DND-41 (cell line): ENCODE measurements around the gene GAN.
"Not testable (repeated sequence)": the region's sequence is repeated elsewhere in the genome, so short reads cannot be mapped to it uniquely, and the experiment has no call there.

Source experiments
- ATAC-seq: fragments of 200-7000 bp; cut with Tn5 transposase; 3 replicates; pipeline ENCODE4 v1.9.1; 2021; ENCODE audit warnings: low read depth; ENCODE audit not compliant: insufficient read depth
- DNase-seq: peaks from one replicate; pipeline ENCODE4 v3.0.0-alpha.2; 2020
- H2AFZ ChIP-seq: 2 replicates; pipeline ENCODE4 v1.6.0; 2012; ENCODE audit warnings: low read depth, low read length
- H3K27ac ChIP-seq: 2 replicates; pipeline ENCODE4 v1.5.1; 2012; ENCODE audit warnings: low read length, inconsistent platforms
- H3K27me3 ChIP-seq: fragments of 200-600 bp; sonication (generic); 2 replicates; pipeline ENCODE4 v1.6.0; 2012; ENCODE audit warnings: low read length, mild to moderate bottlenecking, inconsistent platforms; ENCODE audit not compliant: insufficient read depth, poor library complexity
- H3K36me3 ChIP-seq: 2 replicates; pipeline ENCODE4 v1.5.1; 2012; ENCODE audit warnings: low read length, inconsistent platforms; ENCODE audit not compliant: insufficient read depth
- H3K4me1 ChIP-seq: 2 replicates; pipeline ENCODE4 v1.5.1; 2012; ENCODE audit warnings: mild to moderate bottlenecking, low read length; ENCODE audit not compliant: insufficient read depth
- H3K4me2 ChIP-seq: 2 replicates; pipeline ENCODE4 v1.6.0; 2012; ENCODE audit warnings: mild to moderate bottlenecking, moderate library complexity, low read length, inconsistent platforms; ENCODE audit not compliant: insufficient read depth
- H3K4me3 ChIP-seq, 2 experiments: fragments of 200-600 bp in 1 of 2; shearing (Covaris generic) in 1 of 2; 2 replicates each; pipeline ENCODE4 v1.5.1; 2012 to 2016; ENCODE audit warnings: inconsistent platforms in 2 of 2, low read length in 2 of 2, mild to moderate bottlenecking in 2 of 2, low read depth in 1 of 2, moderate library complexity in 1 of 2
- H3K79me2 ChIP-seq: 2 replicates; pipeline ENCODE4 v1.6.0; 2012; ENCODE audit warnings: low read length, inconsistent platforms; ENCODE audit not compliant: insufficient read depth
- H3K9ac ChIP-seq: 2 replicates; pipeline ENCODE4 v1.6.0; 2012; ENCODE audit warnings: low read depth, mild to moderate bottlenecking, inconsistent platforms, low read length, moderate library complexity
- H3K9me3 ChIP-seq: 2 replicates; pipeline ENCODE4 v1.5.1; 2012; ENCODE audit warnings: low read length, moderate library complexity, mild to moderate bottlenecking, inconsistent platforms; ENCODE audit not compliant: insufficient read depth, severe bottlenecking
- H4K20me1 ChIP-seq: 2 replicates; pipeline ENCODE4 v1.6.0; 2012; ENCODE audit warnings: low read length; ENCODE audit not compliant: insufficient read depth
- EZH2 ChIP-seq: IDR thresholded peaks from 3 replicates; pipeline ENCODE4 v1.6.1; 2012; ENCODE audit warnings: borderline replicate concordance, low read depth, mild to moderate bottlenecking, moderate library complexity, low read length, inconsistent platforms; ENCODE audit not compliant: severe bottlenecking
- TF ChIP-seq, protein P1 (sequence below): IDR thresholded peaks from 2 replicates; pipeline ENCODE4 v1.5.1; 2012; ENCODE audit warnings: borderline replicate concordance, low read length, moderate library complexity, mild to moderate bottlenecking; ENCODE audit not compliant: poor library complexity, severe bottlenecking; ENCODE audit errors: extremely low read depth

GAN gene

GRCh38 chr16:81403601-81404391 lies 89.0 kb downstream of the GAN start:
- no peaks in the 10 kb centered on the region for H3K79me2 ChIP-seq
- H3K4me3 ChIP-seq: peak overlapping the region in 1 of 2 experiments; percentile 50; a peak in 2 of 4 replicates
- DNase-seq (peak; percentile 80), ATAC-seq (peak; percentile 96)
- peaks cover 13% of the 10 kb centered on the region for H3K4me1 ChIP-seq
- no peaks in the 10 kb centered on the region for H3K27me3 ChIP-seq
- H3K9me3 ChIP-seq: no peaks in the 10 kb centered on the region
- peak overlapping the region; percentile 62 for H2AFZ ChIP-seq
- H3K36me3 ChIP-seq: no peaks in the 10 kb centered on the region
- no peak for TF ChIP-seq EZH2
- TF ChIP-seq, protein P1, sequence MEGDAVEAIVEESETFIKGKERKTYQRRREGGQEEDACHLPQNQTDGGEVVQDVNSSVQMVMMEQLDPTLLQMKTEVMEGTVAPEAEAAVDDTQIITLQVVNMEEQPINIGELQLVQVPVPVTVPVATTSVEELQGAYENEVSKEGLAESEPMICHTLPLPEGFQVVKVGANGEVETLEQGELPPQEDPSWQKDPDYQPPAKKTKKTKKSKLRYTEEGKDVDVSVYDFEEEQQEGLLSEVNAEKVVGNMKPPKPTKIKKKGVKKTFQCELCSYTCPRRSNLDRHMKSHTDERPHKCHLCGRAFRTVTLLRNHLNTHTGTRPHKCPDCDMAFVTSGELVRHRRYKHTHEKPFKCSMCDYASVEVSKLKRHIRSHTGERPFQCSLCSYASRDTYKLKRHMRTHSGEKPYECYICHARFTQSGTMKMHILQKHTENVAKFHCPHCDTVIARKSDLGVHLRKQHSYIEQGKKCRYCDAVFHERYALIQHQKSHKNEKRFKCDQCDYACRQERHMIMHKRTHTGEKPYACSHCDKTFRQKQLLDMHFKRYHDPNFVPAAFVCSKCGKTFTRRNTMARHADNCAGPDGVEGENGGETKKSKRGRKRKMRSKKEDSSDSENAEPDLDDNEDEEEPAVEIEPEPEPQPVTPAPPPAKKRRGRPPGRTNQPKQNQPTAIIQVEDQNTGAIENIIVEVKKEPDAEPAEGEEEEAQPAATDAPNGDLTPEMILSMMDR: peak; percentile 98
- peak overlapping the region; percentile 65 for H3K4me2 ChIP-seq
- H3K9ac ChIP-seq: 0 out of 2 replicates have a peak overlapping the region, but pooled peaks have one; percentile 20
- H3K27ac ChIP-seq: peak overlapping the region; percentile 19; the same call in 1 of the 2 replicates
- H4K20me1 ChIP-seq: no peaks in the 10 kb centered on the region

- H3K4me1 ChIP-seq: peaks cover 13% of the 10 kb centered on the region
Observed at GRCh38 chr16:81405002-81405401, 90.2 kb downstream of the GAN start.

DNA sequence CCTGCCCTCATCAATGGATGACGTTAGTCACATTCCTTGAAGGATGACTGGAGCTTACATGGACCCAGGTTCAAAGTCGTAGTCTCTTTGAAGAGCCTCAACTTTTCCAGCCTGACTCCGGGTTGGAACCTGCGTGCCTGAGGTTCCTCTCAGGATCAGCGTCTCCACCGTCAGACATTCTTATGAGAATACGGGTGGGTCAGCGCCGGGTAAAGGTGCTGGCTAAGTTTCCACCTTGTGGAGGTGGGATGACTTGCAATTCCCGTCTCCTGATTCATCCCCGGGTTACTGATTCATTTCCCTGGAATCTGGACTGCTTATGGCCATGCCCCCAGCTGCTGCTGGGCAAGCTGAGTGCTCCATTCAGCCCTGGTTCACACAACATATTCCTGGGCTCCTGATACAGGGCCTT lies 90.9 kb downstream of the GAN start:
- ATAC-seq (no peak), DNase-seq (no peak)
- Histone ChIP-seq H3K4me1 (peaks cover 14% of the 10 kb centered on the region), H3K9ac (no peak overlapping the region), H2AFZ (no peak overlapping the region), H3K4me3 (no peak overlapping the region), H3K79me2 (no peaks in the 10 kb centered on the region), H3K27me3 (no peaks in the 10 kb centered on the region), H3K9me3 (no peaks in the 10 kb centered on the region), H4K20me1 (no peaks in the 10 kb centered on the region), H3K4me2 (no peak overlapping the region), H3K27ac (no peak overlapping the region), H3K36me3 (no peaks in the 10 kb centered on the region)
- TF ChIP-seq EZH2: no peak
- TF ChIP-seq, protein P1: no peak

More at GRCh38 chr16:81405002-81405401, 90.2 kb downstream of the GAN start:
- H2AFZ ChIP-seq, H3K79me2 ChIP-seq, DNase-seq, H3K9ac ChIP-seq, H3K27me3 ChIP-seq, H4K20me1 ChIP-seq, ATAC-seq, H3K36me3 ChIP-seq, H3K4me2 ChIP-seq, H3K27ac ChIP-seq, H3K4me3 ChIP-seq, H3K9me3 ChIP-seq: not testable (repeated sequence)

- no peak overlapping the region for H3K4me2 ChIP-seq
- no peak for DNase-seq
- H3K27ac ChIP-seq: no peak overlapping the region
- no peaks in the 10 kb centered on the region for H3K27me3 ChIP-seq
- no peaks in the 10 kb centered on the region for H3K36me3 ChIP-seq
- H3K4me3 ChIP-seq: no peak overlapping the region
- no peaks in the 10 kb centered on the region for H4K20me1 ChIP-seq
- no peak overlapping the region for H3K9ac ChIP-seq
- no peaks in the 10 kb centered on the region for H3K79me2 ChIP-seq
- peaks cover 12% of the 10 kb centered on the region for H3K4me1 ChIP-seq
- no peak for ATAC-seq
- TF ChIP-seq EZH2: no peak
- TF ChIP-seq, protein P1: no peak
- no peak overlapping the region for H2AFZ ChIP-seq
- no peaks in the 10 kb centered on the region for H3K9me3 ChIP-seq
Observed at GRCh38 chr16:81408409-81408950, 93.7 kb downstream of the GAN start.
